Activated naive CD4-positive, alpha-beta T cell treated with anti-CD3 and anti-CD28 coated beads, Interleukin-2, amount 50 U/mL, for 24 hours (primary cell): ENCODE data around the gene PTGES3L.
A peak's percentile ranks its signal among the peaks of the same experiment; 100 is the strongest.
"Not testable (repeated sequence)": the region's sequence is repeated elsewhere in the genome, so short reads cannot be mapped to it uniquely, and the experiment has no call there.

ENCODE experiments used
- H3K27ac Mint-ChIP-seq: one replicate; pipeline ENCODE4 v1.8.0; 2021; ENCODE audit warnings: mild to moderate bottlenecking, mixed read lengths
- H3K27me3 Mint-ChIP-seq: one replicate; pipeline ENCODE4 v1.8.0; 2021; ENCODE audit warnings: mixed read lengths
- H3K36me3 Mint-ChIP-seq: one replicate; pipeline ENCODE4 v1.8.0; 2021; ENCODE audit warnings: mixed read lengths
- H3K4me1 Mint-ChIP-seq: one replicate; pipeline ENCODE4 v1.8.0; 2021; ENCODE audit warnings: mixed read lengths
- H3K4me3 Mint-ChIP-seq: one replicate; pipeline ENCODE4 v1.8.0; 2021; ENCODE audit warnings: mild to moderate bottlenecking, mixed read lengths
- H3K9me3 Mint-ChIP-seq: one replicate; pipeline ENCODE4 v1.8.0; 2021; ENCODE audit warnings: mixed read lengths

Gene PTGES3L

GRCh38 chr17:42997984-42998938 lies 18.4 kb upstream of the PTGES3L start, which contains the start of gene RPL27:
TSS of gene RPL27 (plus strand) at chr17:42998419. CDS start at chr17:42998751, 332 bp downstream.
- peaks cover 24% of the 10 kb centered on the region for H3K4me1 Mint-ChIP-seq
- peak within 1 kb of the TSS; percentile 99 for H3K27ac Mint-ChIP-seq
- no peaks in the 10 kb centered on the region for H3K9me3 Mint-ChIP-seq
- H3K36me3 Mint-ChIP-seq = peaks cover 16% of the 10 kb centered on the region
- H3K27me3 Mint-ChIP-seq = no peaks in the 10 kb centered on the region
- peak within 1 kb of the TSS; percentile 98 for H3K4me3 Mint-ChIP-seq

- H3K4me3 Mint-ChIP-seq = peak overlapping the region; percentile 98
- H3K36me3 Mint-ChIP-seq = peaks cover 16% of the 10 kb centered on the region
- H3K27me3 Mint-ChIP-seq = no peaks in the 10 kb centered on the region
Observed at GRCh38 chr17:42997390-42997983, 17.6 kb upstream of the PTGES3L start.

GRCh38 chr17:42993913-42994312 lies 14.0 kb upstream of the PTGES3L start:
- not testable (repeated sequence) for H3K4me3 Mint-ChIP-seq, H3K9me3 Mint-ChIP-seq, H3K27me3 Mint-ChIP-seq, H3K27ac Mint-ChIP-seq
- H3K4me1 Mint-ChIP-seq = peaks cover 10% of the 10 kb centered on the region
- peaks cover 15% of the 10 kb centered on the region for H3K36me3 Mint-ChIP-seq

More at GRCh38 chr17:42997390-42997983, 17.6 kb upstream of the PTGES3L start:
- Mint-ChIP-seq H3K27ac (peak overlapping the region; percentile 99), H3K9me3 (no peaks in the 10 kb centered on the region), H3K4me1 (peaks cover 24% of the 10 kb centered on the region)

- peaks cover 17% of the 10 kb centered on the region for H3K36me3 Mint-ChIP-seq
- no peak overlapping the region for H3K27ac Mint-ChIP-seq
Observed at GRCh38 chr17:42992872-42993271, 13.0 kb upstream of the PTGES3L start.

GRCh38 chr17:42991471-42991870 lies 11.6 kb upstream of the PTGES3L start:
- no peaks in the 10 kb centered on the region for H3K9me3 Mint-ChIP-seq
- no peak overlapping the region for H3K27ac Mint-ChIP-seq
- H3K36me3 Mint-ChIP-seq = peaks cover 17% of the 10 kb centered on the region
- H3K4me3 Mint-ChIP-seq = no peak overlapping the region
- no peaks in the 10 kb centered on the region for H3K4me1 Mint-ChIP-seq
- H3K27me3 Mint-ChIP-seq = no peaks in the 10 kb centered on the region

More at GRCh38 chr17:42992872-42993271, 13.0 kb upstream of the PTGES3L start:
- Mint-ChIP-seq H3K4me1 (peaks cover 7% of the 10 kb centered on the region), H3K27me3 (no peaks in the 10 kb centered on the region), H3K4me3 (no peak overlapping the region), H3K9me3 (no peaks in the 10 kb centered on the region)

GRCh38 chr17:42989726-42990652 lies 10.1 kb upstream of the PTGES3L start:
- H3K36me3 Mint-ChIP-seq = peaks cover 19% of the 10 kb centered on the region
- no peaks in the 10 kb centered on the region for H3K27me3 Mint-ChIP-seq
- H3K4me3 Mint-ChIP-seq = no peak overlapping the region
- H3K27ac Mint-ChIP-seq = peak overlapping the region; percentile 23
- peaks cover 10% of the 10 kb centered on the region for H3K4me1 Mint-ChIP-seq
- no peaks in the 10 kb centered on the region for H3K9me3 Mint-ChIP-seq

- Mint-ChIP-seq H3K36me3 (peaks cover 19% of the 10 kb centered on the region), H3K4me1 (peaks cover 13% of the 10 kb centered on the region), H3K27ac (no peak overlapping the region), H3K4me3 (no peak overlapping the region), H3K27me3 (no peaks in the 10 kb centered on the region), H3K9me3 (no peaks in the 10 kb centered on the region)
Observed at GRCh38 chr17:42989141-42989540, 9.3 kb upstream of the PTGES3L start.

GRCh38 chr17:42985225-42985624 lies 5.3 kb upstream of the PTGES3L start:
- H3K9me3 Mint-ChIP-seq = no peaks in the 10 kb centered on the region
- H3K27ac Mint-ChIP-seq = no peak overlapping the region
- no peak overlapping the region for H3K4me3 Mint-ChIP-seq
- H3K27me3 Mint-ChIP-seq = no peaks in the 10 kb centered on the region
- peaks cover 34% of the 10 kb centered on the region for H3K4me1 Mint-ChIP-seq
- peaks cover 17% of the 10 kb centered on the region for H3K36me3 Mint-ChIP-seq

- Mint-ChIP-seq H3K4me3 (peak overlapping the region; percentile 96), H3K36me3 (peaks cover 8% of the 10 kb centered on the region), H3K27me3 (no peaks in the 10 kb centered on the region), H3K4me1 (peaks cover 44% of the 10 kb centered on the region), H3K27ac (peak overlapping the region; percentile 68), H3K9me3 (no peaks in the 10 kb centered on the region)
Observed at GRCh38 chr17:42982266-42982665, 2.4 kb upstream of the PTGES3L start.

GRCh38 chr17:42980766-42981397 lies 1.0 kb upstream of the PTGES3L start:
- peak overlapping the region; percentile 96 for H3K4me3 Mint-ChIP-seq
- H3K27ac Mint-ChIP-seq = peak overlapping the region; percentile 90
- H3K9me3 Mint-ChIP-seq = no peaks in the 10 kb centered on the region
- no peaks in the 10 kb centered on the region for H3K27me3 Mint-ChIP-seq
- peaks cover 8% of the 10 kb centered on the region for H3K36me3 Mint-ChIP-seq
- peaks cover 43% of the 10 kb centered on the region for H3K4me1 Mint-ChIP-seq

- peak within 1 kb of the TSS; percentile 99 for H3K27ac Mint-ChIP-seq
- no peaks in the 10 kb centered on the region for H3K27me3 Mint-ChIP-seq
- peaks cover 38% of the 10 kb centered on the region for H3K4me1 Mint-ChIP-seq
- peaks cover 8% of the 10 kb centered on the region for H3K36me3 Mint-ChIP-seq
- no peaks in the 10 kb centered on the region for H3K9me3 Mint-ChIP-seq
- peak within 1 kb of the TSS; percentile 99 for H3K4me3 Mint-ChIP-seq
Observed at GRCh38 chr17:42980274-42980765, 440 bp upstream of the PTGES3L start, which contains the start of gene RUNDC1. TSS of gene RUNDC1 (plus strand) at chr17:42980565. CDS start at chr17:42980577, 12 bp downstream.

- H3K4me3 Mint-ChIP-seq, H3K9me3 Mint-ChIP-seq, H3K27me3 Mint-ChIP-seq, H3K27ac Mint-ChIP-seq, H3K36me3 Mint-ChIP-seq: not testable (repeated sequence)
- peaks cover 14% of the 10 kb centered on the region for H3K4me1 Mint-ChIP-seq
Observed at GRCh38 chr17:42975701-42976100, 4.2 kb downstream of the PTGES3L start.

GRCh38 chr17:42975265-42975664 lies 4.6 kb downstream of the PTGES3L start:
- Mint-ChIP-seq H3K9me3 (no peaks in the 10 kb centered on the region), H3K4me1 (peaks cover 11% of the 10 kb centered on the region), H3K27me3 (no peaks in the 10 kb centered on the region), H3K4me3 (no peak overlapping the region), H3K36me3 (no peaks in the 10 kb centered on the region), H3K27ac (no peak overlapping the region)

- H3K9me3 Mint-ChIP-seq, H3K4me3 Mint-ChIP-seq, H3K4me1 Mint-ChIP-seq, H3K36me3 Mint-ChIP-seq, H3K27me3 Mint-ChIP-seq, H3K27ac Mint-ChIP-seq: not testable (repeated sequence)
Observed at GRCh38 chr17:42973323-42973722, 6.6 kb downstream of the PTGES3L start.

GRCh38 chr17:42971589-42971988 lies 8.3 kb downstream of the PTGES3L start:
- H3K4me3 Mint-ChIP-seq = no peak overlapping the region
- H3K27me3 Mint-ChIP-seq = no peaks in the 10 kb centered on the region
- no peaks in the 10 kb centered on the region for H3K9me3 Mint-ChIP-seq
- H3K27ac Mint-ChIP-seq = no peak overlapping the region
- no peaks in the 10 kb centered on the region for H3K4me1 Mint-ChIP-seq
- H3K36me3 Mint-ChIP-seq = no peaks in the 10 kb centered on the region
